ENCODE measurements around the gene SLC9A3.
A peak's percentile ranks its signal among the peaks of the same experiment; 100 is the strongest.

SLC9A3 gene

DNA sequence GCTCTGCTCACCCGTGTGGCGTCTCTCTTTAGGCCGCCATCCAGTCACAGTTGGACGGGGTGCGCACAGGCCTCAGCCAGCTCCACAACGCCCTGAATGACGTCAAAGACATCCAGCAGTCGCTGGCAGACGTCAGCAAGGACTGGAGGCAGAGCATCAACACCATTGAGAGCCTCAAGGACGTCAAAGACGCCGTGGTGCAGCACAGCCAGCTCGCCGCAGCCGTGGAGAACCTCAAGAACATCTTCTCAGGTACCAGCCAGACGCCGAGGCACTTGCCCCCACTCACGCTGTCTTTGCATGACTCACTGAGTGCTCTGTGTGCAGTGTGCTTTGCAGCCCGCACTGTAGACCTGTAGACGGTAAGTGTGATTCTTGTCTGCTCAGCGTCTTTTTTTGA is 76.7 kb downstream of the SLC9A3 start:
- H3K4me3 ChIP-seq (ENCODE audit: low read length) = no peak overlapping the region
- TF ChIP-seq, protein P1, sequence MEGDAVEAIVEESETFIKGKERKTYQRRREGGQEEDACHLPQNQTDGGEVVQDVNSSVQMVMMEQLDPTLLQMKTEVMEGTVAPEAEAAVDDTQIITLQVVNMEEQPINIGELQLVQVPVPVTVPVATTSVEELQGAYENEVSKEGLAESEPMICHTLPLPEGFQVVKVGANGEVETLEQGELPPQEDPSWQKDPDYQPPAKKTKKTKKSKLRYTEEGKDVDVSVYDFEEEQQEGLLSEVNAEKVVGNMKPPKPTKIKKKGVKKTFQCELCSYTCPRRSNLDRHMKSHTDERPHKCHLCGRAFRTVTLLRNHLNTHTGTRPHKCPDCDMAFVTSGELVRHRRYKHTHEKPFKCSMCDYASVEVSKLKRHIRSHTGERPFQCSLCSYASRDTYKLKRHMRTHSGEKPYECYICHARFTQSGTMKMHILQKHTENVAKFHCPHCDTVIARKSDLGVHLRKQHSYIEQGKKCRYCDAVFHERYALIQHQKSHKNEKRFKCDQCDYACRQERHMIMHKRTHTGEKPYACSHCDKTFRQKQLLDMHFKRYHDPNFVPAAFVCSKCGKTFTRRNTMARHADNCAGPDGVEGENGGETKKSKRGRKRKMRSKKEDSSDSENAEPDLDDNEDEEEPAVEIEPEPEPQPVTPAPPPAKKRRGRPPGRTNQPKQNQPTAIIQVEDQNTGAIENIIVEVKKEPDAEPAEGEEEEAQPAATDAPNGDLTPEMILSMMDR (IDR thresholded peaks at IDR 0.05; ENCODE audit: insufficient read depth, low read depth, low read length, missing control alignments) = no peak
- DNase-seq (ENCODE audit: low read depth) = no peak

DNA sequence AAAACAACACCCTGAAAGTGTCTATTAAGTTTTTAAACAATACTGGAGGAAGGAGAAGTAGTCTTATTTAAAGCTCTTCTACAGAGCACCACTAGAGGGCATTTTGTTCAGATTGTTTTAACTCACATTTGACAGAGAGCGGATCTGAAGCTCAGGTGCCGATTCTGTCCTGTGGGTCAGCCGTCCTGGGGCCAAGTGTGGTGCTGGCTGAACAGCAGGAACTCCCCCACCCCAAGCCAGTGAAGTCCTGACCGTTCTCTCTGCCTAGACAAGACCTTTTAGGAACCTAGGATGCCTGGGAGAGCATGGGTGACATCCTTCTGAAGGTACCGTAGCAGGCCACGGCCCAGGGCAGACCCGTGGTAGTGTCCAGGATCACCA is 77.4 kb downstream of the SLC9A3 start:
- H3K4me3 ChIP-seq (ENCODE audit: low read length) = no peak overlapping the region
- DNase-seq (ENCODE audit: low read depth) = peak; percentile 62
- TF ChIP-seq, protein P1 (IDR thresholded peaks at IDR 0.05; ENCODE audit: insufficient read depth, low read depth, low read length, missing control alignments) = peak; percentile 63

DNA sequence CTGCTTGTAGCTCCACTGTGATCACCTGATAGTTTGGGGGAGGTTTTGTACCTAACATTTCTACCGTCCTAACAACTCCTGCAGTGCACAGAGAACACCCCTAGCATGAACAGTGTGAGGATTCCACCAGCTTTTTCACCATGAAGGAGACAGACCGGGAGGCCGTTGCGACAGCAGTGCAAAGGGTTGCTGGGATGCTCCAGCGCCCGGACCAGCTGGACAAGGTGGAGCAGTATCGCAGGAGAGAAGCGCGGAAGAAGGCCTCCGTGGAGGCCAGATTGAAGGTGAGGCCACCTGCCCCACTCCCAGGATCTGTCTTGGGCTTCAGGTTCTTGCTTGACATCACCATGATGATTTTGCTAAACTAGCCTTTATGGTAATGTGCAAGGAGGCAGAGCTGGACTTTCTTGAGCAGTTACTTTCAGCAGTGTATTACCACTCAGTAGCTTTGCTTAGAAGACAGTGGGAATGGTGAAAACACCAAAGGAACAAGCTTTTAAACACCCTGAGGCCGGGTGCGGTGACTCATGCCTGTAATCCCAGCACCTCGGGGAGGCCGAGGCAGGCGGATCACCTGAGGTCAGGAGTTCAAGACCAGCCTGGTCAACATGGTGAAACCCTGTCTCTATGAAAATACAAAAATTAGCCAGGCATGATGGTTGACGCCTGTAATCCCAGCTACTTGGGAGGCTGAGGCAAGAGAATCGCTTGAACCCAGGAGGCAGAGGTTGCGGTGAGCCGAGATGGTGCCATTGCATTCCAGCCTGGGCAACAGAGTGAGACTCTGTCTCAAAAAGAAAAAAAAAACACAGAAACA is 78.0 kb downstream of the SLC9A3 start:
- TF ChIP-seq, protein P1 (IDR thresholded peaks at IDR 0.05; ENCODE audit: insufficient read depth, low read depth, low read length, missing control alignments) = no peak
- DNase-seq (ENCODE audit: low read depth) = peak; percentile 31

DNA sequence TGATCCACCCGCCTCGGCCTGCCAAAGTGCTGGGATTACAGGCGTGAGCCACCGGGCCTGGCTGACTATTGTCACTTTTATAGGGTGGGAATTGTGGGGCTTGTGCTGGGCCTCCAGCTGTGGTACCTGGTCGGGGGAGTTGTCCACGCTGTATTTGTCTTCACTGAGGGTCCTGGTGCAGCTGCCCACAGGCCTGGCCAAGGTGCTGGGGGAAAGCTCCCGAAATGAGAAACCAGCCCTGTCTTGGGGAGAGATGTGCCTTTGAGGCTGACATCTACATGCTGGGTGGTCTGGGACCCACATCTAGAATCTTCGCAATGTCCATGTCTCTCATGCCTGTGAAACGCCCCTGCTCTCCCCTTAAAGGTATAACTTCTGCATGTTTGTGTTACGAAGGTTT is 78.7 kb downstream of the SLC9A3 start:
- DNase-seq (ENCODE audit: low read depth) = no peak
- no peak overlapping the region for H3K4me3 ChIP-seq (ENCODE audit: low read length)
- TF ChIP-seq, protein P1 (IDR thresholded peaks at IDR 0.05; ENCODE audit: insufficient read depth, low read depth, low read length, missing control alignments) = no peak

More for the DNA sequence above, 78.0 kb downstream of the SLC9A3 start:
- no peak overlapping the region for H3K4me3 ChIP-seq (ENCODE audit: low read length)

DNA sequence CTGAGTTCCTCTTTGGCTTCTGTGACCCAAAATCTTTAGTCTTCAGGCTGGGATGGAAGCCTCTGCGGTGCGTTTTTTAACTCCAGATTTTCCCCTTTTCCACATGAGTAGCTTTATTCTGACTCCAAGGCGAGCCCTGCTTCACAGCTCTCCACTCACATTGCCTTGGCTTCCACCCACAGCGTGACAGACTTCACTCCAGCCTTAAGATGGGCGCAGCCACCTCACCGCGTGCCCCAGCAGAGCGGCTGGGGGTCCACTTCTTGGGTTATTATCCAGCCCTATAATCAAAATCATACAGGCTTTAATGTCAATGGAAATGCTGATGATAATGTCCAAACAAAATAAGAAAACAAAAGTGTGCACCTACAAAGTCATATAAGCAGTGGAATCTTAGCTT is 80.0 kb downstream of the SLC9A3 start:
- peak overlapping the region; percentile 96 for H3K4me3 ChIP-seq (ENCODE audit: low read length)
- TF ChIP-seq, protein P1 (IDR thresholded peaks at IDR 0.05; ENCODE audit: insufficient read depth, low read depth, low read length, missing control alignments) = no peak
- no peak for DNase-seq (ENCODE audit: low read depth)

DNA sequence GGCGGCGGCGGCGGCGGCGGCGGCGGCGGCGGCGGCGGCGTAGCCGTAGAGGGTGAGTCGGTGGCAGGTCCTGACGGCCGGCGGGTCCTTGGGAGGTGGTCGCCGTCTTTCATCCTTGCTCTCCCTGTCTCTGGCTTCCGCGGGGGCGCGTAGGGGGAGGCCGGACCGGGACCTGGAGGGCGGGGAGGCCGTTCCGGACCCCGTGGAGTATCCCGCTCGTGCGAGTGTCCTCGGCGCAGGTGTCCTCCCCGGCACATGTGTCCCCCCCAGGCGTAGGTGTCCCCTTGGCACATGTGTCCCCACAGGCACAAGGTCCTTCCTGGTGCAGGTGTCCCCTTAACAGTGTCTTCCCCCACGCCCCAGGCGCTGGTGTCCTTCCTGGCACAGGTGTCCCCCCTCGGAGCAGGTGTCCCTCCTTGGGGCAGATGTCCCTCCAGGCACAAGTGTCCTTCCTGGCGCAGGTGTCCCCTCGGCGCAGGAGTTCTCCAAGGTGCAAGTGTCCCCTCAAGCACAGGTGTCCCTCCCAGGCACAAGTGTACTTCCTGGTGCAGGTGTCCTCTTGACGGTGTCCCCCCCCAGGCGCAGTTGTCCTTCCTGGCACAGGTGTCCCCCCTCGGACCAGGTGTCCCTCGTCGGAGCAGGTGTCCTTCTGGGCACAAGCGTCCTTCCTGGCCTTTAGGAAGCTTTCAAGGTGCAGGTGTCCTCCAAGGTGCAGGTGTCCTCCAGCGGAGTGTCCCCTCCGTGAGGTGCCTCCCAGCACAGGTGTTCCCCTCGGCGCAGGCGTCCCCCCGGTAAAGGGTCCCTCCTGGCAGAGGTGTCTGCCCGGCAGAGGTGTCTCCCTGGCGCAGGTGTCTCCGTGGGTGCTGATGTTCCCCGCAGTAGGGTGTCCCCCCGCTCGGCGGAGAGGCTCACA is 80.8 kb downstream of the SLC9A3 start:
- TF ChIP-seq, protein P1 (IDR thresholded peaks at IDR 0.05; ENCODE audit: insufficient read depth, low read depth, low read length, missing control alignments) = no peak
- peak overlapping the region; percentile 96 for H3K4me3 ChIP-seq (ENCODE audit: low read length)
- no peak for DNase-seq (ENCODE audit: low read depth)

All from epithelial cell of esophagus (primary cell).